K562 (cell line): ENCODE data around the gene PRM1. TPM values are rescaled to one million over a fixed set of nuclear protein-coding genes. Genes with fewer than 3 reads are reported as not detected.

Experiments used
- ATAC-seq: fragments of 200-7000 bp; cut with Tn5 transposase; 3 replicates; pipeline ENCODE4 v1.9.1; 2020; ENCODE audit warnings: moderate library complexity
- BruUV-seq: library from RNA; stranded (reverse); fragments of 400-500 nt; replicated peaks from 2 replicates; lab custom pipeline; 2021; lab: Mats Ljungman, UMichigan
- CTCF ChIA-PET: fragments of 300-600 bp; formaldehyde crosslinking; extraction: SDS; loops from one replicate; lab custom pipeline; 2021; ENCODE audit warnings: low intra/inter-chr PET ratio; lab: Yijun Ruan, JAX
- POLR2A ChIA-PET: fragments of 300-600, 350-650 bp; sonication (Branson Sonifier 250); formaldehyde crosslinking; extraction: SDS; loops from one replicate; lab custom pipeline; 2021; ENCODE audit warnings: antibody characterized with exemption, inconsistent platforms; lab: Yijun Ruan, JAX
- DNase-seq, 4 experiments: peaks; one replicate each; pipeline versions ENCODE4 v3.0.0 to v3.0.0-alpha.2; 2011 to 2018; ENCODE audit warnings: low spot score in 3 of 4, mixed read lengths in 3 of 4; ENCODE audit errors: extremely low read depth in 1 of 4
- FAIRE-seq: peaks from 2 replicates; lab custom pipeline; 2011; peaks lifted over from hg19 to GRCh38; lab: Jason Lieb, UNC
- H2AFZ ChIP-seq: 2 replicates; pipeline ENCODE4 v1.6.0; 2011; ENCODE audit warnings: low read depth, low read length, control low read depth, inconsistent platforms
- H3K27ac ChIP-seq: fragments of 200-600 bp; 3 replicates; pipeline ENCODE4 v1.8.0; 2011; ENCODE audit warnings: low read depth, mild to moderate bottlenecking, control low read depth, inconsistent platforms, low read length, moderate library complexity, mixed read lengths; ENCODE audit errors: extremely low read depth
- H3K27me3 ChIP-seq, 2 experiments: fragments of 300-600 bp in 1 of 2; 2 replicates in 1 of 2; 3 replicates in 1 of 2; pipeline versions ENCODE4 v1.6.0 to v1.8.0; 2011; ENCODE audit warnings: inconsistent platforms in 2 of 2, low read length in 2 of 2, mild to moderate bottlenecking in 1 of 2, mixed read lengths in 1 of 2, moderate library complexity in 1 of 2; ENCODE audit not compliant: control insufficient read depth in 2 of 2, insufficient read depth in 2 of 2
- H3K36me3 ChIP-seq: fragments of 300-600 bp; 3 replicates; pipeline ENCODE4 v1.8.0; 2011; ENCODE audit warnings: mild to moderate bottlenecking, low read length, inconsistent platforms; ENCODE audit not compliant: control insufficient read depth, insufficient read depth
- H3K4me1 ChIP-seq, 2 experiments: fragments of 200-600 bp in 1 of 2; replicated peaks in 1 of 2; 2 replicates in 1 of 2; 3 replicates in 1 of 2; pipeline versions ENCODE4 v1.5.1 to v1.8.0; 2011; ENCODE audit warnings: inconsistent platforms in 2 of 2, low read length in 2 of 2, mild to moderate bottlenecking in 1 of 2, mixed read lengths in 1 of 2, moderate library complexity in 1 of 2; ENCODE audit not compliant: control insufficient read depth in 2 of 2, insufficient read depth in 2 of 2
- H3K4me2 ChIP-seq: 2 replicates; pipeline ENCODE4 v1.6.1; 2011; ENCODE audit warnings: low read length, control low read depth, inconsistent platforms, mixed read lengths; ENCODE audit not compliant: insufficient read depth
- H3K4me3 ChIP-seq: fragments of 200-600 bp; sonication (generic), shearing (Covaris generic); 2 replicates; pipeline ENCODE4 v1.5.1; 2016; ENCODE audit warnings: control low read depth, inconsistent platforms
- H3K79me2 ChIP-seq: fragments of 200-600 bp; 3 replicates; pipeline ENCODE4 v1.8.0; 2011; ENCODE audit warnings: low read length, inconsistent platforms; ENCODE audit not compliant: control insufficient read depth, insufficient read depth
- H3K9ac ChIP-seq, 2 experiments: 2 replicates each; pipeline versions ENCODE4 v1.6.0 to v1.6.1; 2011; ENCODE audit warnings: low read depth in 2 of 2, low read length in 2 of 2, control low read depth in 1 of 2, inconsistent platforms in 1 of 2, mild to moderate bottlenecking in 1 of 2, mixed read lengths in 1 of 2; ENCODE audit not compliant: insufficient read depth in 1 of 2
- H3K9me1 ChIP-seq: one replicate; pipeline ENCODE4 v1.6.0; 2011; ENCODE audit warnings: inconsistent platforms, mild to moderate bottlenecking, low read length, moderate library complexity; ENCODE audit not compliant: control insufficient read depth, insufficient read depth
- H3K9me3 ChIP-seq: replicated peaks from 2 replicates; pipeline ENCODE4 v1.5.1; 2011; ENCODE audit warnings: low read depth, low read length, inconsistent platforms; ENCODE audit not compliant: control insufficient read depth, insufficient read depth
- H4K20me1 ChIP-seq: replicated peaks from 2 replicates; pipeline ENCODE4 v1.6.1; 2011; ENCODE audit warnings: low read length, inconsistent platforms, mixed read lengths; ENCODE audit not compliant: control insufficient read depth, insufficient read depth
- HNRNPL ChIP-seq: fragments of 200-400 bp; formaldehyde crosslinking; IDR thresholded peaks from 2 replicates; pipeline ENCODE4 v1.6.1; 2017; ENCODE audit warnings: low read depth, mild to moderate bottlenecking, low read length
- LCOR ChIP-seq: sonication (generic); formaldehyde crosslinking; IDR thresholded peaks from 2 replicates; pipeline ENCODE4 v1.8.0; 2022; ENCODE audit warnings: mild to moderate bottlenecking, missing genetic modification reagents
- MLLT1 ChIP-seq, 2 experiments: fragments of 450-650 bp; IDR thresholded peaks; 2 replicates each; pipeline ENCODE4 v1.6.1; 2016
- PCBP2 ChIP-seq: fragments of 200-400 bp; formaldehyde crosslinking; IDR thresholded peaks from 2 replicates; pipeline ENCODE4 v1.6.1; 2018; ENCODE audit warnings: low read length, low read depth, mild to moderate bottlenecking, moderate library complexity; ENCODE audit not compliant: poor library complexity, severe bottlenecking
- PYGO2 ChIP-seq: fragments of 450-650 bp; IDR thresholded peaks from 2 replicates; pipeline ENCODE4 v1.6.1; 2016; ENCODE audit warnings: mild to moderate bottlenecking, missing genetic modification characterization, moderate library complexity, missing compliant biosample characterization
- RNF2 ChIP-seq: sonication (generic); IDR thresholded peaks from 2 replicates; pipeline ENCODE4 v1.6.1; 2016
- ZNF589 ChIP-seq: fragments of 200-800 bp; sonication (Bioruptor generic); IDR thresholded peaks from 2 replicates; pipeline ENCODE4 v1.6.1; 2016; ENCODE audit warnings: low read depth, missing genetic modification characterization, missing compliant biosample characterization
- ZNF639 ChIP-seq, 2 experiments: fragments of 200-800 bp in 1 of 2; sonication (Bioruptor generic) in 1 of 2; sonication (generic) in 1 of 2; formaldehyde crosslinking in 1 of 2; IDR thresholded peaks in 1 of 2; conservative IDR thresholded peaks in 1 of 2; 2 replicates each; pipeline versions ENCODE4 v1.5.0 to v1.6.1; 2016 to 2020; ENCODE audit warnings: missing compliant biosample characterization in 1 of 2, missing genetic modification characterization in 1 of 2, missing genetic modification reagents in 1 of 2
- WGBS: fragments of 100-300 bp; shearing (Covaris generic); methylation state at CpG from one replicate; pipeline ENCODE4 v1.1.6; 2016; ENCODE audit warnings: low coverage, mixed read lengths; ENCODE audit not compliant: insufficient coverage; ENCODE audit errors: missing lambda C conversion rate; 5-methylcytosine and 5-hydroxymethylcytosine counted together
- in situ Hi-C: fragments of 300-500 bp; cut with MboI; formaldehyde crosslinking; loops from 4 replicates; pipeline ENCODE4 v1.15.0; 2018; ENCODE audit warnings: inconsistent platforms, mixed read lengths
- intact Hi-C: fragments of 100-400 bp; cut with micrococcal nuclease; formaldehyde crosslinking; loops from 2 replicates; pipeline ENCODE4 v1.14.2; 2022
- polyA plus RNA-seq, 8 experiments: library from polyadenylated mRNA; depleted of rRNA in 4 of 8; stranded (reverse) in 5 of 8; unstranded in 3 of 8; fragments of >200 nt; fragmentation: Nextera tagmentation in 2 of 8; fragmentation: Illumina TruSeq in 1 of 8; extraction: Ambion mirVana in 2 of 8; extraction: Trizol in 1 of 8; gene quantifications; 2 replicates each; pipeline versions ENCODE4 v1.2.1 to v1.2.3, GENCODE V29; 2011 to 2014; ENCODE audit warnings: inconsistent platforms in 1 of 8, missing spikeins in 1 of 8
- total RNA-seq, 7 experiments: library from RNA; depleted of rRNA in 6 of 7; stranded (reverse); fragments of >200 nt in 6 of 7; fragmentation: Illumina TruSeq in 2 of 7; extraction: Trizol in 2 of 7; gene quantifications; 2 replicates each; pipeline versions ENCODE4 v1.2.1 to v1.2.3, GENCODE V29; 2011 to 2021; ENCODE audit warnings: low replicate concordance in 1 of 7
- TF ChIP-seq, protein P1 (sequence below), 2 experiments: IDR thresholded peaks; 2 replicates each; pipeline ENCODE4 v1.6.1; 2012; ENCODE audit warnings: improper control_type of control experiment in 2 of 2, low read depth in 2 of 2, low read length in 2 of 2, borderline replicate concordance in 1 of 2
- TF ChIP-seq, protein P2 (sequence below): sonication (generic); formaldehyde crosslinking; IDR thresholded peaks from 2 replicates; pipeline ENCODE4 v1.4.0; 2020; ENCODE audit warnings: mild to moderate bottlenecking, missing genetic modification reagents

The PRM1 gene
- total and polyA plus RNA-seq, 9 of the 15 experiments (the other 6 are each of a cell fraction or from before 2014, with no cell fraction given): not detected

DNA sequence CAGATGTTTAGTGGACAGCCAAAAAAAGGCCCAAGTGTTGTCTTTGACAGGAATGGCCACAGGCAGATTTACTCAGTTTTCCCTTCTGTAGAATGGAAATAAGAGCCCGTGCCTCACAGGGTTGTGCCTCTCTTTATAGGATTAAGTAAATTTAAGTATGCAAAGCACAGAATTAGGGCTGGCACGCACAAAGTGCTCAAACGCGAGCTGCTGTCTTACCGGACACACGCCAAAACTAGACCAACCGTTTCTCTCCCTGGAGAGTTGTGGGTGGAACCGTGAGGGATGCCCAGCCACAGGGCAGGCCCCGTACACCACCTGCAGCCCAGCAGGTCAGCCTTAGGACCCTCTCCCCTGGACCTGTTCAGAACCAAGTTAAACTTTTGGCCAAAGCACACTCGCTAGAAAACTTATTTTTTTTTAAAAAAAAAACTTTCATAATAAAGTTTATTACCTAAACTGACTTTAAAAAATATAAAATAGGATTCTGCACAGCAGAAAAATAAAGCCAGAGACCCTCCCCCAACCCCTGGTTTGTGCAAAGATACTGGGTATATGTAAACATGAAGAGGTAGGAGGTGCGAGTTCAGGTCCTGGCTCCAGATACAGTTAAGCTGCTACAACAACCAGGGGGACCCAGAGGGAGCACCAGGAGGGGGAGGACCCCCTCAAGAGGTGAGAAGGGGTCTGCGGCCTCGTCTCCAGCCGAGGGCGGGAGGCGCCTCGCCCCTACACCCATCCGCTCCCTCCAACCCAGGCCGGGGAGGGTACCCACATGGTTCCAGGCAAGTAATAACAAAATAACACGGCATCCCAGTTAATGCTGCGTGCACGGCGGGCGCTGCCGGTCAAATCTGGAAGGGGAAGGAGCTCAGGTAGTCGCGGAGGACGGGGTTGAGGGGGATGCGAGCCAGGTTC is 26.9 kb downstream of the PRM1 start:
- H3K27me3 ChIP-seq: no peaks in the 10 kb centered on the region
- no peaks in the 10 kb centered on the region for H3K9me1 ChIP-seq
- no peaks in the 10 kb centered on the region for H3K9me3 ChIP-seq
- peaks cover 25% of the 10 kb centered on the region; the same call in 1 of the 3 replicates for H3K36me3 ChIP-seq
- H2AFZ ChIP-seq: peak overlapping the region; percentile 72
- in situ Hi-C loops: no loop called here
- 10% methylated on average over 25 of the region's 29 CpGs for WGBS
- DNase-seq (peak in 2 of 4 experiments; percentile 29 to 34), ATAC-seq (no peak), FAIRE-seq (no peak)
- intact Hi-C loops: loop anchor here (2.0 to 10.0 kb wide), 3 partner anchors 49 to 149 kb away; no protein-coding TSS in a partner anchor
- peak overlapping the region; percentile 86 for H3K27ac ChIP-seq
- peak overlapping the region; percentile 74 to 94 for H3K9ac ChIP-seq
- H3K4me3 ChIP-seq: peak overlapping the region; percentile 82
- POLR2A ChIA-PET: interaction anchor here (0.6 to 3.2 kb wide), 36 partner anchors 8 to 1025 kb away, joined by 3 to 36 read pairs (median 5); partner anchors contain the start of genes PRM3 and TNP2
- H4K20me1 ChIP-seq: peaks cover 3% of the 10 kb centered on the region; the same call in 1 of the 2 replicates
- BruUV-seq: TSS peak; percentile 58
- peaks cover 40 to 52% of the 10 kb centered on the region in 2 experiments; a peak in 4 of 5 replicates for H3K4me1 ChIP-seq
- CTCF ChIA-PET: interaction anchor here (5.2 kb wide), 1 partner anchor 283 kb away, joined by 58 read pairs; no protein-coding TSS in a partner anchor
- peak overlapping the region; percentile 77 for H3K4me2 ChIP-seq
- H3K79me2 ChIP-seq: peaks cover 33% of the 10 kb centered on the region
- TF ChIP-seq PCBP2: no peak
- TF ChIP-seq, protein P1, sequence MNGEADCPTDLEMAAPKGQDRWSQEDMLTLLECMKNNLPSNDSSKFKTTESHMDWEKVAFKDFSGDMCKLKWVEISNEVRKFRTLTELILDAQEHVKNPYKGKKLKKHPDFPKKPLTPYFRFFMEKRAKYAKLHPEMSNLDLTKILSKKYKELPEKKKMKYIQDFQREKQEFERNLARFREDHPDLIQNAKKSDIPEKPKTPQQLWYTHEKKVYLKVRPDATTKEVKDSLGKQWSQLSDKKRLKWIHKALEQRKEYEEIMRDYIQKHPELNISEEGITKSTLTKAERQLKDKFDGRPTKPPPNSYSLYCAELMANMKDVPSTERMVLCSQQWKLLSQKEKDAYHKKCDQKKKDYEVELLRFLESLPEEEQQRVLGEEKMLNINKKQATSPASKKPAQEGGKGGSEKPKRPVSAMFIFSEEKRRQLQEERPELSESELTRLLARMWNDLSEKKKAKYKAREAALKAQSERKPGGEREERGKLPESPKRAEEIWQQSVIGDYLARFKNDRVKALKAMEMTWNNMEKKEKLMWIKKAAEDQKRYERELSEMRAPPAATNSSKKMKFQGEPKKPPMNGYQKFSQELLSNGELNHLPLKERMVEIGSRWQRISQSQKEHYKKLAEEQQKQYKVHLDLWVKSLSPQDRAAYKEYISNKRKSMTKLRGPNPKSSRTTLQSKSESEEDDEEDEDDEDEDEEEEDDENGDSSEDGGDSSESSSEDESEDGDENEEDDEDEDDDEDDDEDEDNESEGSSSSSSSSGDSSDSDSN (IDR thresholded peaks at IDR 0.05; ENCODE audit: borderline replicate concordance in 1 of 2, low read depth in 2 of 2, low read length in 2 of 2): no peak
- no peak for TF ChIP-seq RNF2
- peak; percentile 53; the same call in 1 of the 2 replicates for TF ChIP-seq LCOR (CRISPR knock-in tag)
- TF ChIP-seq HNRNPL: no peak
- TF ChIP-seq ZNF589: no peak
- TF ChIP-seq MLLT1 (IDR thresholded peaks at IDR 0.05): no peak
- no peak for TF ChIP-seq ZNF639 (CRISPR knock-in tag; conservative IDR thresholded peaks at IDR 0.05 in 1 of 2, IDR thresholded peaks at IDR 0.05 in 1 of 2)
- TF ChIP-seq, protein P2, sequence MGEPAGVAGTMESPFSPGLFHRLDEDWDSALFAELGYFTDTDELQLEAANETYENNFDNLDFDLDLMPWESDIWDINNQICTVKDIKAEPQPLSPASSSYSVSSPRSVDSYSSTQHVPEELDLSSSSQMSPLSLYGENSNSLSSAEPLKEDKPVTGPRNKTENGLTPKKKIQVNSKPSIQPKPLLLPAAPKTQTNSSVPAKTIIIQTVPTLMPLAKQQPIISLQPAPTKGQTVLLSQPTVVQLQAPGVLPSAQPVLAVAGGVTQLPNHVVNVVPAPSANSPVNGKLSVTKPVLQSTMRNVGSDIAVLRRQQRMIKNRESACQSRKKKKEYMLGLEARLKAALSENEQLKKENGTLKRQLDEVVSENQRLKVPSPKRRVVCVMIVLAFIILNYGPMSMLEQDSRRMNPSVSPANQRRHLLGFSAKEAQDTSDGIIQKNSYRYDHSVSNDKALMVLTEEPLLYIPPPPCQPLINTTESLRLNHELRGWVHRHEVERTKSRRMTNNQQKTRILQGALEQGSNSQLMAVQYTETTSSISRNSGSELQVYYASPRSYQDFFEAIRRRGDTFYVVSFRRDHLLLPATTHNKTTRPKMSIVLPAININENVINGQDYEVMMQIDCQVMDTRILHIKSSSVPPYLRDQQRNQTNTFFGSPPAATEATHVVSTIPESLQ (CRISPR knock-in tag): no peak; the same call in 1 of the 2 replicates
- no peak for TF ChIP-seq PYGO2 (tag)
